B cell (primary cell): ENCODE results near the gene LYRM1.

Experiments used
- EZH2 ChIP-seq: IDR thresholded peaks from 2 replicates; pipeline ENCODE4 v1.6.1; 2012; ENCODE audit warnings: borderline replicate concordance, low read depth, mild to moderate bottlenecking, moderate library complexity, low read length; ENCODE audit not compliant: insufficient read depth, poor library complexity, severe bottlenecking
- TF ChIP-seq, protein P1 (sequence below): fragments of 200-600 bp; IDR thresholded peaks from one replicate; pipeline ENCODE4 v1.8.0; 2022; ENCODE audit warnings: antibody characterized with exemption, mild to moderate bottlenecking

- TF ChIP-seq, protein P1, sequence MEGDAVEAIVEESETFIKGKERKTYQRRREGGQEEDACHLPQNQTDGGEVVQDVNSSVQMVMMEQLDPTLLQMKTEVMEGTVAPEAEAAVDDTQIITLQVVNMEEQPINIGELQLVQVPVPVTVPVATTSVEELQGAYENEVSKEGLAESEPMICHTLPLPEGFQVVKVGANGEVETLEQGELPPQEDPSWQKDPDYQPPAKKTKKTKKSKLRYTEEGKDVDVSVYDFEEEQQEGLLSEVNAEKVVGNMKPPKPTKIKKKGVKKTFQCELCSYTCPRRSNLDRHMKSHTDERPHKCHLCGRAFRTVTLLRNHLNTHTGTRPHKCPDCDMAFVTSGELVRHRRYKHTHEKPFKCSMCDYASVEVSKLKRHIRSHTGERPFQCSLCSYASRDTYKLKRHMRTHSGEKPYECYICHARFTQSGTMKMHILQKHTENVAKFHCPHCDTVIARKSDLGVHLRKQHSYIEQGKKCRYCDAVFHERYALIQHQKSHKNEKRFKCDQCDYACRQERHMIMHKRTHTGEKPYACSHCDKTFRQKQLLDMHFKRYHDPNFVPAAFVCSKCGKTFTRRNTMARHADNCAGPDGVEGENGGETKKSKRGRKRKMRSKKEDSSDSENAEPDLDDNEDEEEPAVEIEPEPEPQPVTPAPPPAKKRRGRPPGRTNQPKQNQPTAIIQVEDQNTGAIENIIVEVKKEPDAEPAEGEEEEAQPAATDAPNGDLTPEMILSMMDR: no peak
- no peak for TF ChIP-seq EZH2
Measured at GRCh38 chr16:20920091-20920490, 19.5 kb downstream of the LYRM1 start.
